CD4-positive, alpha-beta T cell treated with Interleukin-15 for 1 hour (primary cell): Measurements from ENCODE around the gene IMPACT.

Source experiments
- DNase-seq: peaks from one replicate; pipeline ENCODE4 v3.0.0-alpha.2; 2020

The IMPACT gene

DNA sequence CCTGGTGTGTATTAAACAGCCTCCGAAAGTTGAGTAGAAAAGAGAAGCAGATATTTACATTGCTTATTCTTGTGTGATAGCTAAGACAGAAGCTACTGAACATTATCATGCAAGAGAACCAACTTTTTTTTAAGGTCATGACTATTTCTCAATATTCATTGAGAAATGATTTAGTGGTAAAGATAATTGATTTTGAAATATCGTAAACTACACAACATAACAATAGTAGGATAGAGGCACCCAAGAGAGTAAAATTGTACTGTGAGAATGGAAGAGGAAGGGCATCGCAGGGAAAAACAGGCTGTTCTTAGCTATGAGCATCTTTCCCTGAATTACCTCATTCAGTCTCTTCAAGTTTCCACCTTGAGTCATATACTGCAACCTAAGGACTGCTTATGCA lies 59.2 kb downstream of the IMPACT start:
- DNase-seq = no peak

GRCh38 chr18:24486684-24487083 lies 60.2 kb downstream of the IMPACT start:
- no peak for DNase-seq

GRCh38 chr18:24488824-24489493 lies 62.5 kb downstream of the IMPACT start:
- no peak for DNase-seq

GRCh38 chr18:24490539-24490938 lies 64.1 kb downstream of the IMPACT start:
- no peak for DNase-seq

DNA sequence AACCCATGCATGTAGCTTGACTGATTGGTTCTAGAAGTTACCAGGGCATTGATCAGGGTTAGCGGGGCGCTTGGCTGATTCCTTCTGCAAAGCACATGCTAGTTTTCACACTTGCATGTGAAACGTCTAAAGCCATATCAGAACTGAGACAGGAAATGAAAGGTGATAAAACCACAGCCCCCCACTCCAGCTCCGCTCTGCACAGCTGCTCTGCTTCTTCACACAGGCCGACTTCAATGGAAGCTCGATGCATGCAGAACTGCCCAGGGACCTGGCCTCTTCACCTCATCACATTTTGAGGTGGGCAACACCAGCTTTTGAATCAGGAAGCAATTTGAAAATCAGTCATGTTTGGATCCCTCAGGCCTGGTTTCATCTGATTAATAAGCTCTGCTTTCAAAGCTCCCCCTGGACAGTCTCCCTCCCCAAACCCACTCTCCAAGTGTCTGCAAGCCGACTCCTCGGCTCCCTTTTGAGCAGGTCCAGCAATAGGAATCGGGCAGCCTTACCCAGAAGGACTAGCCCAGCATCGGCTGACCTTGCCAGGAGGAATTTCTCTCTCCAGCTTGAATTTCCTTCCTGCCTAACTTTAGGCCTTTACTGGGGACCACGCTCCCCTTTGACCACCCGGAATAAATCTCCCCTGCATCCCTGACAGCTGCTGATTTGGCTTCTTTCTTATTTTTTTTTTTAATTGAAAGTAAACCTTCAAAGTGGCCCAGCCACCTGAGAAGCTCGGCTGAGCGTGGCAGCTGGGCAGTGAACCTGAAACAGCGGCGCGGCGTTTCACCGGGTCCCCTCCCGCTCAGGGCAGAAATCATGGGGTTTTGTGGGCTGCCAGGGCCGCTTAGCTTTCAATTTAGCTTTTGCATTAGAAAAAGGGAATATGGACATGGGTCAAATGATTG lies 65.7 kb downstream of the IMPACT start:
- peak; percentile 18 for DNase-seq

DNA sequence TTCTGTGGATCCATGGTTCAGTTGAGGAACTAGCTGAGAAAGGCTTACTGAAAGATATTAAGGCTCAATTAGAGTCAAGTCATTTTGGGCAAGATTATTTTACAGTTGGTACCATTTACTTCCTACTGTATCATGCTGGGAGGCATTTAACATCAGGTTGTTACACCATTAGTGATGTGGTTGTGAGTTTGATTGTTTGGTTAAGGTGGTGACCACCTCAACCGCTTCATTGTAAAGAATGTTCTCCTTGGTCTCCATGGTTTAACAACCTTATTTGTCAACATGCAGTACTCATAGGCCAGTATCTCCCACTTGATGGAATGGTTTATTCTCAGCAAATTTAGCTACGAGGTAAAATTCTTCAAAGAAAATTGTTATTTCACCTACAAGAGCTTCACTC lies 68.1 kb downstream of the IMPACT start:
- no peak for DNase-seq

- DNase-seq = no peak
These were observed 70.7 kb downstream of the IMPACT start for GRCh38 chr18:24497031-24497754.

- DNase-seq = no peak
These were observed 73.3 kb downstream of the IMPACT start for GRCh38 chr18:24499814-24500213.

GRCh38 chr18:24500217-24500616 lies 73.7 kb downstream of the IMPACT start:
- no peak for DNase-seq

DNA sequence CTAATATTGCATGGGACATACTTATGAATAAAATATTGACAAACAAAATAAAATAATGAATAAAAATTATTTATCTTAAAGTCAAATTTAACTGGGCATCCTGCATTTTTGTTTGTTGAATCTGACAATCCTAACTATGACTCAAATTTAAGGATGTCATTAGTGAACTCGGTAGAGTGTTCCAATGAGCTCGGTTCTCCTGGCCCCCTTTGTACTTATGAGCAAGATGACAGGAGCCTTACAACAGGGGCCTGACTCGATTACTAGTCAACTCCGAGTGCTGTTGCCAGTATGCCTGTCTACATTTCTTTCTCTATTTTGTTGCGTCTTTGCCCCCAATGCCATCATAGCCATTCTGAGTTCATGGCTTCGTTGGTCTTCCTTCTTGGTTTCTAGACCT lies 74.3 kb downstream of the IMPACT start:
- DNase-seq = no peak

DNA sequence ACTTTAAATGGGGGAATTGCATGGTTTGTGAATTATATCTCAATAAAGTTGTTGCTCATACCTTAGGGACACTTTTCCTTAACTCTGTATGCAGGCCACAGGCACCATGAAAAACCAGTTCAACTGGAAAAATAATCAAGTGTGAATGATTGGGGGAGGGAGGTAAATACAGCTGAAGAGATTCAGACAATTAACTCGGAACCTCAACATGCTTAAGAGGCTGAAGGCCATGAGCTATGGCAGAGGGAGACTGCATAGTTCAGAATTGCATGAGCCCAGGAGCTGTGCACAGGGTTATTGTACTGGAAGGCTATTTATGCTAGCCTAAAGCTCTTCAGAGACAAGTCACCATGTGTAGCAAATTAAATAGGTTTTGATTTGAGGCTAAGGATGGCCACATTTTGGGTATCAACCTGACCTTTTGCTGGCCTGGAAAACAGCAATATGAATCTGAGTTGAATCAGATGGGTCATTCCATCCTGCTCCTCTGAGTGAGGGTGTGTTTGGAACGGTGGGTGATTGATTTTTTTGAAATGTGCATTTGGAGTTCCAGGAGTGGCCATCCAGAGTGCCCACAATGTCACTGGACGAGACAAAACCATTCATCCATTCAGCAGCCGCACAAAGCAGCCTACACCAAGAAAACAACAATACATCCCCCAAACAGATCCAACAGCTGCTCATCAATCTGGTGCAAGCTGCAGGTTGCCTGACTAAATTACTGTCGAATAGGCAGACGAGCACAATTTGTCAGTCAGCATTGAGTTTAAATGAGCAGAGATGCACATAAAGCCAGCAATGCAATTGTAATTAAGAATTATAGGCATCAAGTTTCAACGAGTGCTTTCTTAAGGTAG lies 76.4 kb downstream of the IMPACT start:
- DNase-seq = no peak
